Muscle of leg (tissue), 11 donors: Measurements from ENCODE around the gene C1R. TPM values are rescaled to one million over a fixed set of nuclear protein-coding genes. Genes with fewer than 3 reads are reported as not detected.
"Not testable (repeated sequence)": the region's sequence is repeated elsewhere in the genome, so short reads cannot be mapped to it uniquely, and the experiment has no call there.

Source experiments
- DNase-seq: peaks from one replicate; pipeline ENCODE4 v3.0.0; 2013
- H3K27ac ChIP-seq: one replicate; pipeline ENCODE4 v1.5.1; 2013; ENCODE audit warnings: mild to moderate bottlenecking, low read length, control low read depth
- H3K27me3 ChIP-seq: one replicate; pipeline ENCODE4 v1.6.1; 2013; ENCODE audit warnings: low read length; ENCODE audit not compliant: control insufficient read depth, insufficient read depth
- H3K36me3 ChIP-seq: one replicate; pipeline ENCODE4 v1.6.1; 2013; ENCODE audit warnings: low read length; ENCODE audit not compliant: control insufficient read depth, insufficient read depth
- H3K4me1 ChIP-seq: one replicate; pipeline ENCODE4 v1.6.1; 2013; ENCODE audit warnings: low read length; ENCODE audit not compliant: control insufficient read depth, insufficient read depth
- H3K4me3 ChIP-seq: one replicate; pipeline ENCODE4 v1.5.1; 2013; ENCODE audit warnings: low read length, control low read depth
- H3K9me3 ChIP-seq: replicated peaks from 2 replicates; pipeline ENCODE4 v1.6.1; 2013; ENCODE audit warnings: low read depth, low read length; ENCODE audit not compliant: control insufficient read depth
- WGBS: methylation state at CpG from one replicate; pipeline ENCODE4 v1.1.5; 2013; ENCODE audit warnings: missing lambda C conversion rate; ENCODE audit not compliant: insufficient coverage; 5-methylcytosine and 5-hydroxymethylcytosine counted together
- polyA plus RNA-seq, 8 donors: library from polyadenylated mRNA; unstranded; fragments of 120-200 nt; gene quantifications; one replicate each; pipeline versions ENCODE4 v1.2.1 to v1.2.3, GENCODE V29; 2013; ENCODE audit warnings: inconsistent platforms in 1 of 8, low replicate concordance in 1 of 8; ENCODE audit not compliant: insufficient read length in 8 of 8, insufficient read depth in 1 of 8
- total RNA-seq: library from RNA; stranded (reverse); fragments of 120-200 nt; gene quantifications from one replicate; pipeline ENCODE4 v1.2.4, GENCODE V29; 2013

C1R gene
- total and polyA plus RNA-seq, 9 donors: 75.0 to 105 (median 95.6) TPM

DNA sequence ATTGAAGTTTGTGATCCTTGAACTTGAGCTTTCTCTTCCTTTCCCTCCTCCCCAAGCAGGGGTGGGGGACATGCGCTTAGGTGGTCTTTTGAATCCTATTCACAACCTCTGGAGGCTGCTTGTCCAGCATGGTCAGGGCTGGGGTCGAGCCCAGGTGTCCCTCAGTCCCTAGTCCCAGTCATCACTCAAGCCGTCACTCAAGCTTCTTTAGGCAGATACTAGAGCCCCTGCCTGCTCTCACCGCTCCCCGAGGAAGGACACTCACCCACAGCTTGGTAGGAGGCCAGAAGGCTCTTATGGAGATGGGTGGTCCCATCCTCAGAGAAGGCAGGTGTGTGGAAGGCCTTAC is 17.3 kb upstream of the C1R start:
- no peak for DNase-seq
- Histone ChIP-seq H3K9me3 (peaks cover 4% of the 10 kb centered on the region), H3K27me3 (peaks cover 4% of the 10 kb centered on the region), H3K4me3 (peak overlapping the region; percentile 67), H3K4me1 (peaks cover 33% of the 10 kb centered on the region), H3K36me3 (peaks cover 2% of the 10 kb centered on the region), H3K27ac (peak overlapping the region; percentile 97)
- no CpG with 5 or more reads among the region's 5 CpGs for WGBS

DNA sequence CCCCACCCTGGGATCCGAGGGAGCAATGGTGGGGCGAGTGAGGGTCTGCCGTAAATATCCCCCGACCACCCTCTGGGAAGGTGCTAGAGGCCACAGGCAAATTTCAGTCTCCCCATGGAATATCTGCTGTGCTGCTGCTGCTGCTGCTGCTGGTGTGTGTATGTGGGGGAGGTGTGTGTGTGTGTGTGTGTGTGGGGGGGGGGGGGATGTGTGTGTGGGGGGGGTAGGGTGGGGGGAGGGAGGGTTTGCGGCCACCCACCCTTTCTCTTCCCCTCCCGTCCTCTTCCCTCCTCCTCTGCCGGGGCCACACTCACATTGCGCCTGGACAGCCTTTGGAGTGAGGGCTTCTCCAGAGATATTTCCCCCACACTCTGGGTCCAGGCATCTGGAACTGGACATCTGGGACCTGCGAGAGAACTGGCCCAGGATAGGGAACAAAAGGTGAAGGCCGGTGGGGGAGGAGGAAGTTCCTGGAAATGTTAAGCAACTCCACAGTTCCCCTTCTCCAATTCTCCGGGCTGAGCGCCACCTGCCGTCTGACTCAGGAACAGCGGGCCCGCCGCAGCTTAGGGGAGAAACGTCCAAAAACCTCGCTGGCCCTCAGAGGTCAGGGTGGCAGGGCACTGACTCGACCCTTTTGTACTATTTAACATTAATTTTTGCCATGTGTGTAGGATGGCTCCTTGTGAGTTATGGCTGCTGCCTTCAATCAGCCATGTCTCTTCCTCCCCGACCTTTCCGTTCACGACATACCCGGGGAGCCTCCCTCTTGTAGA is 16.7 kb upstream of the C1R start, which contains the start of gene C1RL:
TSS of gene C1RL (minus strand) at position 419 of the 776 bp plus-strand sequence. CDS start at position 385, 34 bp downstream.
- H3K27ac ChIP-seq: peak within 1 kb of the TSS; percentile 97
- peaks cover 4% of the 10 kb centered on the region for H3K27me3 ChIP-seq
- DNase-seq: peak; percentile 96
- 0% methylated on average over 6 of the region's 23 CpGs for WGBS
- H3K4me3 ChIP-seq: peak within 1 kb of the TSS; percentile 67
- peaks cover 4% of the 10 kb centered on the region for H3K9me3 ChIP-seq
- H3K36me3 ChIP-seq: no peaks in the 10 kb centered on the region
- H3K4me1 ChIP-seq: peaks cover 33% of the 10 kb centered on the region

DNA sequence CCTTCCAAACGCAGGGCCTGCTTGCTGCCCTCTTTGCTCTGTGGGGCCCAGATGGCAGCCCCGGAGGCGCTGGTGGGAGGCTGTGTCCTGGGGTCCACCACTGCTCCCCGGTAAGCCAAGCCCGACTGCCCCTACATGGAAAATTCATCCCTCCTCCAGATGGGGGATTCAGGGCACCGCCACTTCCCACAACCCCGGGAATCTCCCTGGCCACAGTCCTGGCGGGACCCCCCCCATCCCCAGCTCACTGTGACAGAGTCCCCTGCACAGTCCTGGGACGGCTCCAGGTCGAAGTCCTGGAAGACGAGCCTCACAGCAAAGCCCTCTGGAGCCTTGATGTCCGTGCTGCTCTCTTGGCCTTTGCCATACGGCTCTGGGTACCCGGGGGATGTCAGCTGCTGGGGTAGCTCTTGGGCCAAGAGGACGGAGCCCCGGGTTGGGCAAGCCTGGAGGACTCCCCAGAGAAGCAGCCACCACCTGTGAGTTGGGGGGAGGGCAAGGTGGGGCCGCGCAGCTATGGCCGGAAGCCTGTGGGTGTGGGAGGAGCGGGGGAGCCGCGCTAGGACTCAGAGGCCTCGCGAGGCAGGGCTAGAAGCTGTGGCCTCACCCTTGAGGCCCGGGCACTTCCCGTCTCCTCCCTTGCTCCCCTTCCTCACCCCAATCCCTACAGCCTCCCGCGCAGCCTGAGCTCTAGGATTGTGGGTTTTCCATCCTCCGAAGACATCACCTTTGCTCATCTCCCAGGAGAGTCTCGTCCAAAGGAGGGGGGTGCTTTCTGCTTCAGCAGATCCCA is 16.0 kb upstream of the C1R start:
- Histone ChIP-seq H3K9me3 (peaks cover 4% of the 10 kb centered on the region), H3K4me3 (peak overlapping the region; percentile 67), H3K27me3 (peaks cover 4% of the 10 kb centered on the region), H3K4me1 (peaks cover 30% of the 10 kb centered on the region), H3K36me3 (no peaks in the 10 kb centered on the region), H3K27ac (peak overlapping the region; percentile 97)
- WGBS: 2% methylated on average over 23 of the region's 30 CpGs
- DNase-seq: peak; percentile 82

DNA sequence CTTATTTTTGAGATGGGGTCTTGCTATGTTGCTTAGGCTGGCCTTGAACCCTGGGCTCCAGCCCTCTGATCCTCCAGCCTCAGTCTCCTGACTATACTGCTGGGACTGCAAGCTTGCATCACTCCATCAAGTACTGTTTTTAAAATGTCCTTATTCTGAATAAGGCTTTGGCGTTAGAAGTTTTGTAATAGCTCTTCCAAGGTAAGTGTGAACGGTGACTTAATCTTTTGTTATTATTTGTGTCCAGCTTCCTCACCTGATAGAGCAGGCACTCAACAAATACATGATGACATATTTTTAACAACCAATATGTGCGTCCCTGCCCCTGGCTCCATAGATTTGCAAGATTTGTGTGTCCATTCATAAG is 15.4 kb upstream of the C1R start:
- no peak for DNase-seq
- H3K27ac ChIP-seq: peak overlapping the region; percentile 97
- peaks cover 4% of the 10 kb centered on the region for H3K27me3 ChIP-seq
- peaks cover 26% of the 10 kb centered on the region for H3K4me1 ChIP-seq
- WGBS: 18% methylated on average over 1 of the region's 3 CpGs
- peak overlapping the region; percentile 67 for H3K4me3 ChIP-seq
- H3K9me3 ChIP-seq: peaks cover 4% of the 10 kb centered on the region
- no peaks in the 10 kb centered on the region for H3K36me3 ChIP-seq

DNA sequence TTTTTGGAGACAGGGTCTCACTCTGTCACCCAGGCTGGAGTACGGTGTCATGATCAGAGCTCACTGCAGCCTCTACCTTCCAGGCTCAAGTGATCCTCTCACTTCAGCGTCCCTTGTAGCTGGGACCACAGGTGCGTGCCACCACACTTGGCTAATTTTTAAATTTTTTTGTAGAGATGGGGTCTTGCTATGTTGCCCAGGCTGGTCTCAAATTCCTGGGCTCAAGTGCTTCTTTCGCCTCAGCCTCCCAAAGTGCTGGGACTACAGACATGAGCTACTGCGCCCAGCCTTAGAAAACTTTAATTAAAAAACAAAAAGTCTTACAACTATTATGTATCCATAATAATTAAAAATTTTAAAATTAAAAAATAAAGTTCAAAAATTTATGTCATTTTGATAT is 14.9 kb upstream of the C1R start:
- peaks cover 23% of the 10 kb centered on the region for H3K4me1 ChIP-seq
- not testable (repeated sequence) for H3K9me3 ChIP-seq, DNase-seq, H3K36me3 ChIP-seq, H3K4me3 ChIP-seq, H3K27me3 ChIP-seq, H3K27ac ChIP-seq
- WGBS: 100% methylated on average over 1 of the region's 5 CpGs

DNA sequence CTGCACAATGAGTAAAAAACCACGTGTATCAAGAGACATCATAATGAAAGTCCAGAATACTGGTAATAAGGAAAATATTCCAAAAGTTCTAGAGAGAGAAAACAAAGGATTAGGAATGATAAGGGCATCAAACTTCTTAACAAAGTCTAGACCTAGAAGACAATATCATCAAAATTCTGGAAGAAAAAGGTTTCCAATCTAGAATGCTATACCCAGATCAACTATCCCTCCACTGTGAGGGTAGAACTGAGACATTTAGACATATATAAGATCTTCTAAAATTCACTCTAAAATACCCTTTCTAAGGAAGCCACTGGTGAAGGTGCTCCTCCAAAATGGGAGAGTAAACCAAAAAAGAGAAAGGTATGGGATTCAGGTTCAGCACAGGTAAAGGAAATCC is 13.8 kb upstream of the C1R start:
- no peak overlapping the region for H3K4me3 ChIP-seq
- WGBS: no CpG with 5 or more reads among the region's 1 CpG
- DNase-seq: no peak
- H3K27ac ChIP-seq: no peak overlapping the region
- H3K36me3 ChIP-seq: no peaks in the 10 kb centered on the region
- peaks cover 2% of the 10 kb centered on the region for H3K27me3 ChIP-seq
- H3K4me1 ChIP-seq: peaks cover 18% of the 10 kb centered on the region
- peaks cover 4% of the 10 kb centered on the region for H3K9me3 ChIP-seq

DNA sequence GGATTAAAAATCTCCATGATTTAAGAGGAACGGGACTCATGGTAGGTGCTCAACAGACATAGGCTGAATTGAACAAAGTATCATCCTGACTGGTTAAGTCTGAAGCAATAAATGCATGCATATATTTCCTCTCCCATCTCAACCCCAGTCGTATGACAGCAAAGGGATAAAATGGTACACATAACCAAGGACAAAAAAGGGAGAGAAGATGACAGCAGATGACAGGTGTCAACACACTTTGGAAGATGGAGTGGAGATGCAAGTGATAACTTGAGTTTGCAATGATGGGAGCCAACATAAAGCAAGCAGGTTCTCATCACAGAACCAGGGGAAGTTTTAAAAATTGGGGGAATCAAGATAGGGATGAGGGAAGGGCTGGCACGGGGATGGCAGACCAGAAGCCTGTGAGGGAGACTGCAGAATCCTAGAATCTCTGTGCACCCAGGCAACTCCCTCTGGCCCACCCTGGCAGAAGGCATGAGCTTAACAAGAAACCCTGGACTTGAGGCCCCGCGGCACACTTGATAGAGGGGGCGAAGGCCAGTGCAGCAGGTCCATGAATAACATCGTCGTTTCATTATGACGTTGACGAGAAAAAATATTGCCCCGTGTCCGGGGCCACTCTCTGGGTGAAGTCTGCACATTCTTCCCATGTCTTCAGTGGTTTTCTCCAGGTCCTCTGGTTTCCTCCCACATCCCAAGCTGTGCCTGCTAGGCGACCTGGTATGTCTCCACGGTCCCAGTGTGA is 11.8 kb upstream of the C1R start:
- peaks cover 4% of the 10 kb centered on the region for H3K9me3 ChIP-seq
- peaks cover 2% of the 10 kb centered on the region for H3K27me3 ChIP-seq
- H3K4me1 ChIP-seq: peaks cover 10% of the 10 kb centered on the region
- no peak overlapping the region for H3K4me3 ChIP-seq
- DNase-seq: no peak
- WGBS: 92% methylated on average over 10 of the region's 14 CpGs
- no peak overlapping the region for H3K27ac ChIP-seq
- no peaks in the 10 kb centered on the region for H3K36me3 ChIP-seq

DNA sequence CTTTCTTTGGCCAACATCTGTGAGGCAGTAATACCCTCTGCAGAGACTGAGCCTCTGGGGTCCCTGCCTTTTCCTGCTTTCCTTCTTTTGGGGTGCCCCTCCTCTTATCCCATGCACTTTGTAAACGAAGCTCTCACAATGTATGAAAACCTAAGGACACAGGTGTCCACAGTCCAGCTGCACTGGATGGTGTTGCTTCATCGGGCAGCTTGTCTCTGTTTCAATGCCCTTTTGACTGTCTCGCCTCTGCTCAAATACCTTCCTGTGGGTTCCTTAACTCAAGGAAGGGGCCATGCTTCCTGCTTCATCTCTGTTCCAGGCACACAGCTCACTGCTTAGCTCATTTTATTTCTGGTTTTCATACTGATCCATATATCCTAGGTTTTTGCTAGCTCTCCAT is 10.3 kb upstream of the C1R start:
- Histone ChIP-seq H3K4me1 (no peaks in the 10 kb centered on the region), H3K4me3 (no peak overlapping the region), H3K27me3 (no peaks in the 10 kb centered on the region), H3K36me3 (no peaks in the 10 kb centered on the region), H3K9me3 (peaks cover 4% of the 10 kb centered on the region), H3K27ac (no peak overlapping the region)
- no peak for DNase-seq
- WGBS: 67% methylated on average over 3 of the region's 3 CpGs

DNA sequence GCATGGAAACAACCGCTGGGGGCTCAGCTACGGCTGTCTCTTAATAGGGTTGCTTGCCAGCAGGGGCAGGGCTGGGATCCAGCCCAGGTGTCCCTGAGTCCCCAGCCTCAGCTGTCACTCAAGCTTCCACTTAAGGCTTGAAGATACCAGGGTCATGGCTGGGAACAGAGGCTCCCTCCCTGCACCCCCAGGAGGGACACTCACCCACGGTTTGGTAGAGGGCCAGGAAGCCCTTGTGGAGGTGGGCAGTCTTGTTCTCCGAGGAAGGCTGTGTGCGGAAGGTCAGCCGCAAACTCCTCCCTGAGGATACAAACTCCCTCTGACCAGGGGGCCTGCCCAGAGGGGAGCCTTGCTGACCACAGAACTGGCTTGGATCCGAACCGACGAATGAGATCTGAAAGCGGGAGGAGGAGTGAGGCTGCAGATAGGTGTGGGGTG is 9.5 kb upstream of the C1R start:
- Histone ChIP-seq H3K9me3 (peaks cover 4% of the 10 kb centered on the region), H3K27me3 (no peaks in the 10 kb centered on the region), H3K4me1 (no peaks in the 10 kb centered on the region), H3K27ac (no peak overlapping the region), H3K4me3 (no peak overlapping the region), H3K36me3 (no peaks in the 10 kb centered on the region)
- 56% methylated on average over 3 of the region's 10 CpGs for WGBS
- DNase-seq: no peak
